Effector memory CD4-positive, alpha-beta T cell (primary cell): Measurements from ENCODE around the gene MED13L.

Experiments
- DNase-seq, 3 donors: peaks; one replicate each; pipeline ENCODE4 v3.0.0-alpha.2; 2020
- H3K27ac ChIP-seq: 2 replicates; pipeline ENCODE4 v1.7.0; 2013; ENCODE audit warnings: mild to moderate bottlenecking, low read length, moderate library complexity; ENCODE audit not compliant: insufficient read depth, poor library complexity, severe bottlenecking
- H3K27me3 ChIP-seq: replicated peaks from 2 replicates; pipeline ENCODE4 v1.7.0; 2013; ENCODE audit warnings: mild to moderate bottlenecking, low read length; ENCODE audit not compliant: insufficient read depth, control insufficient read depth, poor library complexity, severe bottlenecking
- H3K36me3 ChIP-seq: 2 replicates; pipeline ENCODE4 v1.7.0; 2013; ENCODE audit warnings: mild to moderate bottlenecking, low read length, moderate library complexity; ENCODE audit not compliant: control insufficient read depth, insufficient read depth
- H3K4me1 ChIP-seq: 2 replicates; pipeline ENCODE4 v1.7.0; 2013; ENCODE audit warnings: low read length, mild to moderate bottlenecking; ENCODE audit not compliant: control insufficient read depth, insufficient read depth, poor library complexity, severe bottlenecking
- H3K4me3 ChIP-seq: 2 replicates; pipeline ENCODE4 v1.7.0; 2013; ENCODE audit warnings: low read length, low read depth, mild to moderate bottlenecking; ENCODE audit not compliant: insufficient read depth, poor library complexity, severe bottlenecking
- H3K9me3 ChIP-seq: 2 replicates; pipeline ENCODE4 v1.7.0; 2013; ENCODE audit warnings: mild to moderate bottlenecking, low read length, moderate library complexity; ENCODE audit not compliant: control insufficient read depth

Gene MED13L

GRCh38 chr12:116265351-116266147, 11.9 kb downstream of the MED13L start:
- H3K4me3 ChIP-seq = no peak overlapping the region
- DNase-seq = no peak
- H3K27me3 ChIP-seq = no peaks in the 10 kb centered on the region
- H3K4me1 ChIP-seq = peaks cover 18% of the 10 kb centered on the region
- H3K9me3 ChIP-seq = no peaks in the 10 kb centered on the region
- no peaks in the 10 kb centered on the region for H3K36me3 ChIP-seq
- H3K27ac ChIP-seq = no peak overlapping the region

- no peaks in the 10 kb centered on the region for H3K27me3 ChIP-seq
- H3K9me3 ChIP-seq = no peaks in the 10 kb centered on the region
- H3K36me3 ChIP-seq = no peaks in the 10 kb centered on the region
- H3K4me1 ChIP-seq = peaks cover 18% of the 10 kb centered on the region
- no peak overlapping the region for H3K27ac ChIP-seq
- DNase-seq = no peak
- H3K4me3 ChIP-seq = no peak overlapping the region
Observed at GRCh38 chr12:116264525-116265070, 12.9 kb downstream of the MED13L start.

GRCh38 chr12:116263844-116264243, 13.6 kb downstream of the MED13L start:
- DNase-seq = no peak
- no peaks in the 10 kb centered on the region for H3K36me3 ChIP-seq
- H3K27me3 ChIP-seq = no peaks in the 10 kb centered on the region
- no peaks in the 10 kb centered on the region for H3K9me3 ChIP-seq
- H3K27ac ChIP-seq = no peak overlapping the region
- H3K4me3 ChIP-seq = no peak overlapping the region
- peaks cover 18% of the 10 kb centered on the region for H3K4me1 ChIP-seq

- Histone ChIP-seq H3K4me3 (no peak overlapping the region), H3K9me3 (no peaks in the 10 kb centered on the region), H3K36me3 (no peaks in the 10 kb centered on the region), H3K27me3 (no peaks in the 10 kb centered on the region), H3K4me1 (peaks cover 18% of the 10 kb centered on the region), H3K27ac (no peak overlapping the region)
- no peak for DNase-seq
Observed at GRCh38 chr12:116263431-116263830, 14.1 kb downstream of the MED13L start.

GRCh38 chr12:116262741-116263140, 14.8 kb downstream of the MED13L start:
- no peak overlapping the region for H3K27ac ChIP-seq
- no peaks in the 10 kb centered on the region for H3K36me3 ChIP-seq
- H3K4me1 ChIP-seq = peaks cover 20% of the 10 kb centered on the region
- H3K27me3 ChIP-seq = no peaks in the 10 kb centered on the region
- no peaks in the 10 kb centered on the region for H3K9me3 ChIP-seq
- no peak overlapping the region for H3K4me3 ChIP-seq
- DNase-seq = no peak

- no peak overlapping the region for H3K4me3 ChIP-seq
- no peaks in the 10 kb centered on the region for H3K36me3 ChIP-seq
- no peak for DNase-seq
- H3K27ac ChIP-seq = no peak overlapping the region
- no peaks in the 10 kb centered on the region for H3K27me3 ChIP-seq
- no peaks in the 10 kb centered on the region for H3K9me3 ChIP-seq
- H3K4me1 ChIP-seq = peaks cover 11% of the 10 kb centered on the region
Observed at GRCh38 chr12:116261525-116262100, 15.9 kb downstream of the MED13L start.

- Histone ChIP-seq H3K4me3 (no peak overlapping the region), H3K27me3 (no peaks in the 10 kb centered on the region), H3K36me3 (no peaks in the 10 kb centered on the region), H3K9me3 (no peaks in the 10 kb centered on the region), H3K4me1 (peaks cover 8% of the 10 kb centered on the region), H3K27ac (no peak overlapping the region)
- DNase-seq = no peak
Observed at GRCh38 chr12:116259800-116260577, 17.5 kb downstream of the MED13L start.

- Histone ChIP-seq H3K4me3 (no peak overlapping the region), H3K9me3 (no peaks in the 10 kb centered on the region), H3K27me3 (no peaks in the 10 kb centered on the region), H3K4me1 (peaks cover 8% of the 10 kb centered on the region), H3K27ac (no peak overlapping the region), H3K36me3 (no peaks in the 10 kb centered on the region)
- no peak for DNase-seq
Observed at GRCh38 chr12:116257826-116258225, 19.7 kb downstream of the MED13L start.

- Histone ChIP-seq H3K36me3 (no peaks in the 10 kb centered on the region), H3K9me3 (no peaks in the 10 kb centered on the region), H3K27me3 (no peaks in the 10 kb centered on the region), H3K4me3 (no peak overlapping the region), H3K4me1 (peaks cover 8% of the 10 kb centered on the region), H3K27ac (no peak overlapping the region)
- DNase-seq = no peak
Observed at GRCh38 chr12:116257215-116257614, 20.3 kb downstream of the MED13L start.

GRCh38 chr12:116249938-116250337, 27.6 kb downstream of the MED13L start:
- Histone ChIP-seq H3K4me1 (peaks cover 13% of the 10 kb centered on the region), H3K4me3 (no peak overlapping the region), H3K9me3 (no peaks in the 10 kb centered on the region), H3K27ac (no peak overlapping the region), H3K27me3 (no peaks in the 10 kb centered on the region), H3K36me3 (no peaks in the 10 kb centered on the region)
- DNase-seq = no peak
